ENCODE results near the gene MYO7B.

The MYO7B gene

DNA sequence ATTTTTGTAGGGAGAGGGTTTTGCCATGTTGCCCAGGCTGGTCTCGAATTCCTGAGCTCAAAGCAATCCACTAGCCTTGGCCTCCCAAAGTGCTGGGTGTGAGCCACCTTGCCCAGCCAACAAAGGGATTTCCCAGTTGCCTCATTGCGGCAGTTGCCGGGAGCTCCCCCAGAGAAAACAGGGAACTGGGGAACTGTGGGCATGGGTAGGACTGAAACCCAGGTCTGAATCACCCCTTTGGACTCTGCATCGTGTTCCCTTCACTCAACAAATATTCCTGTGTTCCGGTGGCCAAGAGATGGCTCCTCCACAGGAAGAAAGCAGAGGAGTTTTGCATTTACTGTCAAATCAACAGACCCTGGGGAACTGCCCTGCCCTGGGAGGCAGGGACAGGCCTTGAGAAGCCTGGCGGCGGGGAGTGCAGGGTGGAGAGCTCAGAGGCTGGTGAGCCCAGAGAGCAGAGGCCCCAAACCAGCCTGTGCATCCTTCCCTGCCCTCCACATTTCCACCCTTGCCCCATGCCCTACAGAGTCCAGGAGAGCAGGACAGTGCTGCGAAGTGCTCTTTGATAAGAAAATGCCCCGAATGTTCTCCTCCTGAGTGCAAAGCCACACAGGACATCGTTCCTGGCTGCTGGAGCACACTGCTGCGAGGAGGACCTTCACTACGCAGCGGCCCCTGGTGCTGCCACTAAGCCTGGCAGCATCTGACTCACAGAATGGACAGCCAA lies 24.9 kb downstream of the MYO7B start:
- ATAC-seq (ENCODE audit: low read depth) (no peak), DNase-seq (ENCODE audit: low spot score) (no peak)
- H3K27ac ChIP-seq (ENCODE audit: poor library complexity, severe bottlenecking), result no peak overlapping the region
- no peaks in the 10 kb centered on the region for H3K9me3 ChIP-seq (ENCODE audit: severe bottlenecking)
- TF ChIP-seq, protein P1, sequence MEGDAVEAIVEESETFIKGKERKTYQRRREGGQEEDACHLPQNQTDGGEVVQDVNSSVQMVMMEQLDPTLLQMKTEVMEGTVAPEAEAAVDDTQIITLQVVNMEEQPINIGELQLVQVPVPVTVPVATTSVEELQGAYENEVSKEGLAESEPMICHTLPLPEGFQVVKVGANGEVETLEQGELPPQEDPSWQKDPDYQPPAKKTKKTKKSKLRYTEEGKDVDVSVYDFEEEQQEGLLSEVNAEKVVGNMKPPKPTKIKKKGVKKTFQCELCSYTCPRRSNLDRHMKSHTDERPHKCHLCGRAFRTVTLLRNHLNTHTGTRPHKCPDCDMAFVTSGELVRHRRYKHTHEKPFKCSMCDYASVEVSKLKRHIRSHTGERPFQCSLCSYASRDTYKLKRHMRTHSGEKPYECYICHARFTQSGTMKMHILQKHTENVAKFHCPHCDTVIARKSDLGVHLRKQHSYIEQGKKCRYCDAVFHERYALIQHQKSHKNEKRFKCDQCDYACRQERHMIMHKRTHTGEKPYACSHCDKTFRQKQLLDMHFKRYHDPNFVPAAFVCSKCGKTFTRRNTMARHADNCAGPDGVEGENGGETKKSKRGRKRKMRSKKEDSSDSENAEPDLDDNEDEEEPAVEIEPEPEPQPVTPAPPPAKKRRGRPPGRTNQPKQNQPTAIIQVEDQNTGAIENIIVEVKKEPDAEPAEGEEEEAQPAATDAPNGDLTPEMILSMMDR (IDR thresholded peaks at IDR 0.05; ENCODE audit: poor library complexity, severe bottlenecking), result no peak
- no peaks in the 10 kb centered on the region for H3K4me1 ChIP-seq (ENCODE audit: insufficient read depth, poor library complexity, severe bottlenecking)
- H3K36me3 ChIP-seq (ENCODE audit: low read depth), result no peaks in the 10 kb centered on the region
- no peak overlapping the region for H3K4me3 ChIP-seq (ENCODE audit: severe bottlenecking)
- peaks cover 4% of the 10 kb centered on the region for H3K27me3 ChIP-seq (ENCODE audit: insufficient read depth, poor library complexity, severe bottlenecking)

DNA sequence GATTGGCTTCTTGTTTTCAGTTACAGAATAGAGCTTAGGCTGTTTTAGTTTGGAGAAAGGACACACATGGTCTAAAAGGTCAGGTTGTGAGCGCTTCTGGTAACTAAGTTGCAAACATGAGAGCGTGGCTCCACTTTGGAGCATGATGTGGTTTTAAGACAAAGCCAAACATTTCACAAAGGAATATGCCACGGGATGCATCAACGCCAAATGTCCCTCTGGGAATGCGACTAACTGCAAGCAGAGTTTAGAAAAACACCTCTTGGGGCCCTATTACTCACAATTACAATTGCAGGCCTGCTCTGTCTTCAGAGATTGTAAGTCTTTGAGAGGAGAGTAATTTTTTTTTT lies 25.4 kb downstream of the MYO7B start:
- TF ChIP-seq, protein P1 (IDR thresholded peaks at IDR 0.05; ENCODE audit: poor library complexity, severe bottlenecking), result no peak
- H3K27ac ChIP-seq (ENCODE audit: poor library complexity, severe bottlenecking), result no peak overlapping the region
- DNase-seq (ENCODE audit: low spot score) (no peak), ATAC-seq (ENCODE audit: low read depth) (no peak)
- no peaks in the 10 kb centered on the region for H3K9me3 ChIP-seq (ENCODE audit: severe bottlenecking)
- peaks cover 4% of the 10 kb centered on the region for H3K27me3 ChIP-seq (ENCODE audit: insufficient read depth, poor library complexity, severe bottlenecking)
- no peaks in the 10 kb centered on the region for H3K4me1 ChIP-seq (ENCODE audit: insufficient read depth, poor library complexity, severe bottlenecking)
- no peak overlapping the region for H3K4me3 ChIP-seq (ENCODE audit: severe bottlenecking)
- no peaks in the 10 kb centered on the region for H3K36me3 ChIP-seq (ENCODE audit: low read depth)

DNA sequence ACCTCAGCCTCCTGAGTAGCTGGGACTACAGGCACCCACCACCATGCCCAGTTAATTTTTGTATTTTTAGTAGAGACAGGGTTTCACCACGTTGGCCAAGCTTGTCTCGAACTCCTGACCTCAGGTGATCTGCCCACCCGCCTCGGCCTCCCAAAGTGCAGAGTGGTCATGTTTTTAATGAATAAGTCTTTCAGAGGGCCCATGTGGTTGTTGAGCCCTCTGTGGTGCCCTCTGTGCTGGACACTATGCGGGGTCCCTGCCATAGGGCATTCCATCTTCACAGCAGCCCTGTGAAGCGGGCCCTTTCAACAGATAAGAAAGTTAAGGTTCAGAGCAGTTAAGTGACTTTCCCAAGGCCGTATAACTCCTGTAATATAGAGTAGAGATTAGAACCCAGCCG lies 25.9 kb downstream of the MYO7B start:
- no peak for ATAC-seq (ENCODE audit: low read depth)
- Histone ChIP-seq H3K9me3 (ENCODE audit: severe bottlenecking) (no peaks in the 10 kb centered on the region), H3K4me1 (ENCODE audit: insufficient read depth, poor library complexity, severe bottlenecking) (no peaks in the 10 kb centered on the region), H3K36me3 (ENCODE audit: low read depth) (no peaks in the 10 kb centered on the region), H3K27ac (ENCODE audit: poor library complexity, severe bottlenecking) (no peak overlapping the region), H3K27me3 (ENCODE audit: insufficient read depth, poor library complexity, severe bottlenecking) (peaks cover 4% of the 10 kb centered on the region), H3K4me3 (ENCODE audit: severe bottlenecking) (no peak overlapping the region)
- no peak for DNase-seq (ENCODE audit: low spot score)
- TF ChIP-seq, protein P1 (IDR thresholded peaks at IDR 0.05; ENCODE audit: poor library complexity, severe bottlenecking), result no peak

DNA sequence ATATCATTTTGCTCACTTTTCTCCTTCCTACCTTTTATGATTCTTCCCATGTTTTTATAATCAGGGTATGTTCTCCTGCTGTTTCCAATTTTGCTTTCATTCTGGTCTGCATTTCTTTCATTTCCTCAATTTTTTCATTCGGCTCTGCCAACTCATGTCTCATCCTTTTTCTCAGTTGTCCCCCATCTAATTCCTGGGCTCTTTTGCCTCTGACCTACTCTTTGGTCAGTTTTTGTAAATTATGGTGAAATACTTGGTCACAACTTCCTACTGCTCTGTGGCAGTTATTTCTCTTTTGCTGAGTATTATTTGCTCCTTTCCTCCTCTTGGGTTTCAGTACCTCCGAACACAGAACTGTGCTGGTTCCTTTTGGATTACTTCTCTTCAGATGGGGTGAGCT lies 27.5 kb downstream of the MYO7B start:
- Histone ChIP-seq H3K4me3 (ENCODE audit: severe bottlenecking) (no peak overlapping the region), H3K9me3 (ENCODE audit: severe bottlenecking) (no peaks in the 10 kb centered on the region), H3K27me3 (ENCODE audit: insufficient read depth, poor library complexity, severe bottlenecking) (peaks cover under 1% of the 10 kb centered on the region), H3K36me3 (ENCODE audit: low read depth) (no peaks in the 10 kb centered on the region), H3K27ac (ENCODE audit: poor library complexity, severe bottlenecking) (no peak overlapping the region), H3K4me1 (ENCODE audit: insufficient read depth, poor library complexity, severe bottlenecking) (no peaks in the 10 kb centered on the region)
- no peak for DNase-seq (ENCODE audit: low spot score)
- TF ChIP-seq, protein P1 (IDR thresholded peaks at IDR 0.05; ENCODE audit: poor library complexity, severe bottlenecking), result no peak
- ATAC-seq (ENCODE audit: low read depth), result no peak
